Measurements from ENCODE around the gene OR7D2.

OR7D2 gene

DNA sequence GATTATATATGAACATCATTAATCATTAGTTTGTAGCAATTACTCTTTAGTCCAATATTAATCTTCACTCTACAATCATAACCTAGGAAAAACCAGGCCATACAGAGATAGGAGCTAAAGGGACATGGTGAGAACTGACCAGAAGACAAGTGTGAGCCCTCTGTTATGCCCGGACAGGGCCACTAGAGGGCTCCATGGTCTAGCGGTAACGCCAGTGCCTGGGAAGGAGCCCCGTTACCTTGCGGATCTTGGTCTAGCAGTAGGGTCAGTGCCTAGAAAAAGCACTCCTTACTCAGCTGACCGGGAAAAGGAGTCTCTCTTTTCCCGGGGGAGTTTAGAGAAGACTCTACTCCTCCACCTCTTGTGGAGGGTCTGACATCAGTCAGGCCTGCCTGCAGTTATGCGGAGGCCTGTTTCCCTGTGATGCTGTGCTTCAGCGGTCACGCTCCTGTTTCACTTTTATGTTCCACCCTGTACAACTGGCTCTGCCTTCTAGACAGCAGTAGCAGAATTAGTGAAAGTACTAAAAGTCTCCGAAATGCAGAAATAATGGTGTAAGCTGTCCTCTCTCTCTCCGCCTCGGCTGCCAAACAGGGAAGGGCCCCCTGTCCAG, 26.8 kb downstream of the OR7D2 start:
- Histone ChIP-seq H3K27me3 (replicated peaks) (no peaks in the 10 kb centered on the region), H3K27ac (no peak overlapping the region), H3K36me3 (replicated peaks) (no peaks in the 10 kb centered on the region), H3K4me3 (ENCODE audit: low read depth, low read length) (no peak overlapping the region)
- peak; percentile 55 for DNase-seq
- in situ Hi-C loops (cut with HindIII; ENCODE audit: low pct_ligation_motif_present, low sequenced_read_pairs): no loop called here
- TF ChIP-seq, protein P1, sequence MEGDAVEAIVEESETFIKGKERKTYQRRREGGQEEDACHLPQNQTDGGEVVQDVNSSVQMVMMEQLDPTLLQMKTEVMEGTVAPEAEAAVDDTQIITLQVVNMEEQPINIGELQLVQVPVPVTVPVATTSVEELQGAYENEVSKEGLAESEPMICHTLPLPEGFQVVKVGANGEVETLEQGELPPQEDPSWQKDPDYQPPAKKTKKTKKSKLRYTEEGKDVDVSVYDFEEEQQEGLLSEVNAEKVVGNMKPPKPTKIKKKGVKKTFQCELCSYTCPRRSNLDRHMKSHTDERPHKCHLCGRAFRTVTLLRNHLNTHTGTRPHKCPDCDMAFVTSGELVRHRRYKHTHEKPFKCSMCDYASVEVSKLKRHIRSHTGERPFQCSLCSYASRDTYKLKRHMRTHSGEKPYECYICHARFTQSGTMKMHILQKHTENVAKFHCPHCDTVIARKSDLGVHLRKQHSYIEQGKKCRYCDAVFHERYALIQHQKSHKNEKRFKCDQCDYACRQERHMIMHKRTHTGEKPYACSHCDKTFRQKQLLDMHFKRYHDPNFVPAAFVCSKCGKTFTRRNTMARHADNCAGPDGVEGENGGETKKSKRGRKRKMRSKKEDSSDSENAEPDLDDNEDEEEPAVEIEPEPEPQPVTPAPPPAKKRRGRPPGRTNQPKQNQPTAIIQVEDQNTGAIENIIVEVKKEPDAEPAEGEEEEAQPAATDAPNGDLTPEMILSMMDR (IDR thresholded peaks at IDR 0.05; ENCODE audit: low read depth, low read length, missing control alignments): peak; percentile 84

DNA sequence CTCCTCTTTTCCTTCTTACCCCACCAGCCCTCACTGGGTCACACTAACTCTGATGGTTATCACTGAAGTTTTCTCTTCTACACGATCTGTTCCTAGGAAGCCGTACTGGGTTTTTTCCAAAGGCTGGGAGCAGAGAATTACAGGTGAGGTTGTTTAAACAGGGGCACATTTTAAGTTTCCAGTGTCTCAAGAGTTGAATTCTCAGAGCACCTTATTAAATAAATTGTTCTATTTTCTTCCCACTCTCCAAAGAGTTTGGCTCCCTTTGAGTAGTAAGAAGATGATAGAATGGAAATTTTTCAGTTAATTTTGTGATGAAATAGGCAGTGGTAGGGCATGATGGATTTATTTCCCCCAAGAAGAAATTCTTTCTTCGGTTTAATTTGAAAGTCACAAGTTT, 40.7 kb downstream of the OR7D2 start, which contains the start of gene OR7D4:
TSS of gene OR7D4 (minus strand) at position 101 of the 400 bp plus-strand sequence. CDS start 4,752 bp downstream, outside the sequence.
- Histone ChIP-seq H3K4me3 (ENCODE audit: low read depth, low read length) (no peak within 1 kb of the TSS), H3K36me3 (replicated peaks) (no peaks in the 10 kb centered on the region), H3K27me3 (replicated peaks) (no peaks in the 10 kb centered on the region), H3K27ac (no peak within 1 kb of the TSS)
- no peak for DNase-seq
- in situ Hi-C loops (cut with HindIII; ENCODE audit: low pct_ligation_motif_present, low sequenced_read_pairs): no loop called here
- TF ChIP-seq, protein P1 (IDR thresholded peaks at IDR 0.05; ENCODE audit: low read depth, low read length, missing control alignments): no peak
